Posterior cingulate gyrus (tissue), 11 donors: ENCODE measurements around the gene MR1.
A peak's percentile ranks its signal among the peaks of the same experiment; 100 is the strongest.

Source experiments
- DNase-seq, 10 donors: peaks; one replicate each; pipeline versions ENCODE4 v3.0.0 to v3.0.0-alpha.2; 2020 to 2021; ENCODE audit warnings: mixed read lengths in 3 of 10
- intact Hi-C: fragments of 100-400 bp; cut with DNase I; formaldehyde crosslinking; loops from one replicate; pipeline ENCODE4 v1.15.1; 2023

Gene MR1

DNA sequence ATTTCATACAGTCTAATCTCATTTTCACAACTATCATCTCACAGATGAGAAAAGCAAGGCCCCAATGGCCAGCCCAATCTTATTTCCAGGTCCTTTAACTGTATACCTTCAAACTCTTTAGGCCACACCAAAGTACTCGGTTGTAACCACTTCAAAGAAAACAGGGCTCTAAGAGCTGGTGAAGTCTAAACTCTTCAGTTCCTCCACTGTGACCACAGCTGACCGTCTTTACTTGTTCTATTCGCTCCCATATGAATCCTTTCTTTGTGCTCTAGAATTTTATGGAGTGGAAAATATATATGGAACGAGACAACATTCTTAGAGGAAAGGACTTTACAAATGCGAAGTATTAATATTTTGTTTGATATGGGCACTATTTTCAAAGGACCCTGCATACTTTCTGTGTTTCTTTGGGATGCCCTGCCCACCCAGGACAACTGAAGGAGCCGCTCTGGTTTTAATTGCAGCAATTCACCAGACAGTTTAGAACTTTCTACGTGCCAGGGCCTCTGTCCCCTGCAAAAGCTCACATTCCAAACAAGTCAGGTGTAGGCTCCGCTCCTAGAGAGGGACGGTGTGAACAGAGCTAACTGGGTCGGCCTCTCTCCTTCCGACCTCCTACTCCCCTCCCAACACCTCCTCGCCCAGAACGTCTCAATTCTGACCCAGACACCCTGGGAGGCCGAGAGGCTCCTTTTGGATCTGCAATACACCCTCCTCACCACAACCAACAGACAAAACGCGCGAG lies 70.4 kb downstream of the MR1 start:
- intact Hi-C loops: loop anchor here (2.0 kb wide), 1 partner anchor 15 kb away; the partner anchor contains the start of gene IER5
- DNase-seq: no peak

DNA sequence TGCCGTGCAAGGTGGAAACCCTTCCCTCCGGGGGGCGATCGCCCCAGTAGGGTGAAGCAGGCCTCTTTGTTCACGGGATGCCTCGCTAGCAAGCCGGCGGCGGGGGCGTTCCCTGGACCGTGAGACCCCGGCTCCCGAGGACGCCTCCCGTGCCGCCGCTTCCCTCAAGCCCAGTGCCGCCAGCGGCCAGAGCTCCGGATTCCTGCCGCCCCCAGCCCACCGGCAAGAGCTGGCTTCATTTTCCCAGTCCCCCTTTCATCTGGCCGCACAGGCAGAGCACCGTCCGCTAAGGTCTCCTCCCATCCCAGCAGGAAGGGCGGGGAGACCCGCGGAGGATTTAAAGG lies 71.0 kb downstream of the MR1 start:
- intact Hi-C loops: loop anchor here (2.0 to 5.0 kb wide), 2 partner anchors 16 to 38 kb away; partner anchors contain the start of gene IER5
- DNase-seq: peak in 4 of 10 donors; percentile 27 to 87 (median 58)

DNA sequence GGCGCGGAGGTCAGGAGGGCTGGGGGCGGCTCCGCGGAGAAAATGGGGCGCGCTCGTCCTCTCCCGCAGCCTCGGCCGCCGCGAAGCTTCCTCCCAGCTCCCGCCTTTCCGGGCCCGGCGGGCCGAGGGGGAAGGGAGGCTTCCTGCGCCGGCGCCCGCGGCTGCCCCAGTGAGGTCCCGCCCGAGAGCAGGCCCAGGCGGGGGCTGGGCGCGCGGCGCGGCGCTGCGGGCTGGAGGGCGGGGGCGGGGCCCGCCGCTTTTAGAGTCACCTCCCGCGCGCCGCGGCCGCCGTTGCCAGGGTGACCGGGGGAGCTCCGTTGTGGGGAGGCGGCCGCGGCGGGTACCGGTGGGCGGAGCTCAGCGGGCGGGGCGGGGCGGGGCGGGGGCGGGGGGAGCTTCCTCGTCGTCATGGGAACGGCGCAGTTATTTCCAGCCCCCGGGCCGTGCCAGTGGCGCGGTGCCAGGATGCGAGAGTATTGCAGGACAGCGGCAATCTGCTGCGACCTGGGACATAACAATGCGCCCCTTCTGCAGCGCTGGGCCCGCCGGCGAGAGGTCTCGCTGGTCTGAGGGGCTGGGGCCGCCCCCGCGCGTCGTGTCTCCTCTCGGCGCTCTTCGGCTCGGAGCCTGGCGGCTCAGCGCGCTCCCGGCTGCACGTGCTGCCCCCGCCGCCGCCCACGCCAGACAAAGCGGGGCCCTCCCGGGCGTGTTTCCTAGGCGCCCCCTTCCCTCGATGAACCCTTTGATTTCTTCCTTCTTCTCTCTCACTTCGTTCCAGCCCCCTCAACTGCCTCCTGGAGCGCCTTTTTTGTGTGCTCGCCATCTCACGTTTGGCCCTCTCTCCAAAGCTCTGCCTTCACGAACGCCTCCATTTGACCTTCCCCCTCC lies 71.6 kb downstream of the MR1 start:
- intact Hi-C loops: loop anchor here (2.0 to 5.0 kb wide), 2 partner anchors 17 to 37 kb away; partner anchors contain the start of gene IER5

DNA sequence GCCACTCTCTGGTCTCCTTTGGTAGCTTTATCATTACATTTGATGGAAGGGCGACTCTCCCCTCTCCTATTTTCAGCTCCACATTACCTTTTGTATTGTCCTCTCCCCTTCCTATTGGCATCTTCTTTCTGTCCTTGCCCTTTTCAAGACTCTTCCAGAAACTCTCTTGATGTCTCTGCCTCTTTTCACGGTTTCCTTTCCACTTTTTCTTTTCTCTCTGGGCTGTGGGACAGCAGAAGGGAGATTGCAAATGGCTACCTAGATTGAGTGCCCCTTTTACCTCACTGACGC lies 72.2 kb downstream of the MR1 start:
- DNase-seq: no peak
- intact Hi-C loops: loop anchor here (5.0 kb wide), 1 partner anchor 36 kb away; no protein-coding TSS in a partner anchor

More for the DNA sequence above, 71.6 kb downstream of the MR1 start:
- peak; percentile 78 to 99 (median 91) for DNase-seq

DNA sequence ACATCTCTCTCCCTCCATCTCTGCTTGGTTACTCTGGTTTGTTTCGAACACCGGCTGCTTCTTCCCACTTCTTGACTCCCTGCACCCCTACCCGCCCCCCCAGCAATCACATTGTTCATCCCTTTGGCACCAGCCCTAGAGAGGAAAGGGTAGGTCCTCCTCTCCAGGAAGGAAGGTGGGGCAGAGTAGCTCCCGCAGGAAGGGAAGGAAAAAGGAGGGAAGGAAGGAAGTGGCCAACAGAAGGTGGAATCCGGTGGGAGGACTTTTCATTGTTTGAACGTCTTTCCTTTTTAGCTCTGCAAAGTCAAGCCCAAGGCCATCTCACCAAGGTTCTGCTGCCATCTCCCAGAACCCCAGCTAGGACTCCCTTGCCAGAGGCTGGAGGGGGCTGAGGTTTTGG lies 72.7 kb downstream of the MR1 start:
- intact Hi-C loops: loop anchor here (5.0 kb wide), 1 partner anchor 36 kb away; no protein-coding TSS in a partner anchor
- DNase-seq: no peak

DNA sequence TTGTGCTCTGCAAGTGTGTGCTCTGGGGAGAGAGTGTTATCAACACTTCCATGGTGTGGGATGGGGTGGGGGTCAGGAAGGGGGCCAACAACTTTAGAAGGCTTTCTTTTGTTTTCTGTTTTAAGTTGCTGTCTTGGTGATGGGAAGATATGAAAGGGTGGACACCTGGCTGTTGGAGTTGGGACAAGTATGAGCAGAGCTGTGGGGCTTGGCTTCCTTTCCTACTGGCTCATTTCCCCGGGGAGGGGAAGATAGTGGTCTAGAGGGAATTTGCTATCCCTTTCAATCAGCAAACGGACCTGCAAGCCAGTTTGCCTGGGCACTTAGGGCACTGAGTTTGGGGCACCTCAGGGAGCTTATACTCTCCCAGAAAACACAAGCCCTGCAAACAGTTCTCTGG lies 73.9 kb downstream of the MR1 start:
- intact Hi-C loops: loop anchor here (5.0 kb wide), 1 partner anchor 35 kb away; no protein-coding TSS in a partner anchor
- no peak for DNase-seq

DNA sequence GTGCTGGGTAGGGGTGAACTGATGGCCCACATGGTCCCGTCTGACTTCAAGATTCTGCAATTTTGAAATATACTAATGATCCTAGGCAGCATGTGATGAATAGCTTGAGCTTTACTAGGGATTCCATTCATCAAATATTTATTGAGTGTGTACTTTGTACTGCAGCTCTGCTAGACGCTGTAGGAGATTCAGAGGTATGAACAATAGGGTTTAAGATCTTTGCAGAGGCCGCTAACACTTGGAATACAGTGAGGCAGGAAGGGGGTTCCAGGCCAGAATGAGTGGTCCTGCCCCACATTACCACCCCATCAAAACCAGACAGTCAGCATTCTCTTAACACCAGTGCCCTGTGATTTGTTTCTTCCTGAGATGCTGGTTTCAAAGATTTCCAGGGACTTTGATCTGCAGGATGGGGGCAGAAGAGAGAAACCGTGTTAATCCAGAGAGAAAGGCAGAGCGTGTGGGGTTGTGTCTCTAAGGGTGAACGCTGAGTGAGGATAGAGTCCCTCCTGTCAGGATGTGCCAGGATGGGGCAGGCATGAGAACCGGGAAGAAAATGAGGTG lies 74.6 kb downstream of the MR1 start:
- intact Hi-C loops: loop anchor here (5.0 kb wide), 1 partner anchor 34 kb away; no protein-coding TSS in a partner anchor
- no peak for DNase-seq

DNA sequence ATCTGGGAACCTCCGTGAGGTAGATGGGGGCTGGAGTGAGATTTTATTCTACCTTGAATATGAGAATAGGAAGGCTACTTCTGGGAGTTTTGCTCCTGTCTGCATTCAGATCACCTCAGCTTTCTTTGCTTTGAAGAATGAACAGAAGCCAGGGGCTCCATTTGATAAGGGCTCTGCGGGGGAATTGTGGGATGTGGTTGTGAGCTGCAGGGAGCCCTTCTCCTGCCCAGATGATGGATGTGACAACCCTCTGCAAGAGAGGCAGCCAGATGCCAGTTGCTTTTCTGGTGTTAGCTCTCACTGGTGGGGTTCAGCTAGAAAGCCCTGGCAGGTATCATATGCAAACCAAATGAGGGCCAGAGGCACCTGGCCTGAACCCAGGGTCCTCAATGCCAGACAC lies 76.2 kb downstream of the MR1 start:
- DNase-seq: no peak
- intact Hi-C loops: no loop called here
